ENCODE results near the gene CAPNS1. TPM values are rescaled to one million over a fixed set of nuclear protein-coding genes. Genes with fewer than 3 reads are reported as not detected.

CAPNS1 gene
- total and polyA plus RNA-seq, 2 experiments from 2014 or later, result 199 to 320 TPM

DNA sequence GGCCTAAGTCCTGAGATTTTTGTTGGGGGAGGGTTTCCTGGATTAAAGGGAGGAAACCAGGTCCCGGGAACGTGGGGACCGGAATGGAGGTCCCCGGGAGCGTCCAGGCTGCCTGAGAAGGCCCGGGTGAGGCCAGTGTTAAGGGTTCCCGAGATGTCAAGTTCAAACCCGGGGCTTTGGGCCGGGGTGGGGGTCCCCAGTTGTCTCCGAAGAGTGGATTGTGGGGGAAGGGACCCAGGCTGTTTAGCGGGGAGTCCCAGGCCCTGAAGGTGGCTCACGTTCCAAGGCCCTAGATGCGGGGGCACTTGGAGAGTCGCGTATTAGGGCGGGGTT is 12.1 kb downstream of the CAPNS1 start:
- no peak overlapping the region for H3K27ac ChIP-seq
- H3K27me3 ChIP-seq, result no peaks in the 10 kb centered on the region
- H3K4me1 ChIP-seq (ENCODE audit: insufficient read depth), result no peaks in the 10 kb centered on the region
- H2AFZ ChIP-seq, result no peak overlapping the region
- H3K4me2 ChIP-seq, result no peak overlapping the region
- no peaks in the 10 kb centered on the region for H4K20me1 ChIP-seq (ENCODE audit: insufficient read depth, poor library complexity, severe bottlenecking)
- H3K36me3 ChIP-seq (replicated peaks; ENCODE audit: insufficient read depth, low read depth), result no peaks in the 10 kb centered on the region
- H3K79me2 ChIP-seq, result no peaks in the 10 kb centered on the region
- no peaks in the 10 kb centered on the region for H3K9me3 ChIP-seq (ENCODE audit: low read depth)
- no peak for TF ChIP-seq EZH2 (IDR thresholded peaks at IDR 0.05; ENCODE audit: borderline replicate concordance)
- TF ChIP-seq, protein P1, sequence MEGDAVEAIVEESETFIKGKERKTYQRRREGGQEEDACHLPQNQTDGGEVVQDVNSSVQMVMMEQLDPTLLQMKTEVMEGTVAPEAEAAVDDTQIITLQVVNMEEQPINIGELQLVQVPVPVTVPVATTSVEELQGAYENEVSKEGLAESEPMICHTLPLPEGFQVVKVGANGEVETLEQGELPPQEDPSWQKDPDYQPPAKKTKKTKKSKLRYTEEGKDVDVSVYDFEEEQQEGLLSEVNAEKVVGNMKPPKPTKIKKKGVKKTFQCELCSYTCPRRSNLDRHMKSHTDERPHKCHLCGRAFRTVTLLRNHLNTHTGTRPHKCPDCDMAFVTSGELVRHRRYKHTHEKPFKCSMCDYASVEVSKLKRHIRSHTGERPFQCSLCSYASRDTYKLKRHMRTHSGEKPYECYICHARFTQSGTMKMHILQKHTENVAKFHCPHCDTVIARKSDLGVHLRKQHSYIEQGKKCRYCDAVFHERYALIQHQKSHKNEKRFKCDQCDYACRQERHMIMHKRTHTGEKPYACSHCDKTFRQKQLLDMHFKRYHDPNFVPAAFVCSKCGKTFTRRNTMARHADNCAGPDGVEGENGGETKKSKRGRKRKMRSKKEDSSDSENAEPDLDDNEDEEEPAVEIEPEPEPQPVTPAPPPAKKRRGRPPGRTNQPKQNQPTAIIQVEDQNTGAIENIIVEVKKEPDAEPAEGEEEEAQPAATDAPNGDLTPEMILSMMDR (IDR thresholded peaks at IDR 0.05; ENCODE audit: poor library complexity), result no peak
- TF ChIP-seq EZH2phosphoT487 (IDR thresholded peaks at IDR 0.05; ENCODE audit: low read depth, severe bottlenecking, unreplicated experiment), result no peak
- H3K9me2 ChIP-seq (replicated peaks; ENCODE audit: insufficient read depth), result no peaks in the 10 kb centered on the region
- DNase-seq (ENCODE audit: low spot score), result no peak
- H3K4me3 ChIP-seq, result no peak overlapping the region
- 98% methylated on average over 15 of the region's 16 CpGs for WGBS (ENCODE audit: low lambda C conversion rate, missing lambda C conversion rate)

DNA sequence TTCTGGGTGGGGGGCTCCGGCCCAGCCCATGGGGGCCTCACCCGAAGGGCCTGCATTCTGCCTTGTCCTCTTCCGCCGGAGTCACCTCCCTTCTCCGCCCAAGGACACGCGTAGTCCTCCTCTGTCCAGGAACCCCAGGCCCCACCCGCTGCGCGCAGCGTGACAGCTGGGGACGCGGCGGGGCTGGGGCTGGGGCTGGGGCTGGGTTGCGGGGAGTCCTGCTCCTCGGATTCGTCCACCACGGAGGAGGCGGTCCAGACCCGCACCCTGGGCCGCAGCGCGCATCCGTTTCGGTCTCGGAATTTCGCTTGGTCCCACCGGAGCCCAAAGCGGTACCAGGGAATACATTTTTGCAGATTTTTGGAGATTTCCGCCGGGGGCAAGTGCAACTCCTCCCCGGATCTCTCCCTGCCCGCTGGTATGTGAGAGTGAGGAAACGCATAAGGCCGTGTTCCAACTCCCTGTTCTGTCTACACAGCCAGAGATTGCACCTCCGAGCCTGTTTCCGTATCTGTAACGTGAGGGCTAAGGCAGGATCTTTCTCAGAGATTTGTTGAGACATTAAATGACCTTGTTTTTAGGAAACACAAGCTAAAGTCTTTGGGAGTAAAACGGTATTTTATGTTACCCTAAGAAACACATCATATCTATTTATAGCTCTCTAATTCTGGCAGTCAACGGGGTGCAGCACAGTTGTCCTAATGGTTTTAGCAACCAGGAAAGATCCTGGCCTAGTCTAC is 12.7 kb downstream of the CAPNS1 start, which contains the start of gene COX7A1:
Gene COX7A1, minus strand, starts transcription at position 96 of the 740 bp plus-strand sequence. Its CDS starts 40 bp downstream, at position 56.
- TF ChIP-seq, protein P1 (IDR thresholded peaks at IDR 0.05; ENCODE audit: poor library complexity), result no peak
- TF ChIP-seq EZH2phosphoT487 (IDR thresholded peaks at IDR 0.05; ENCODE audit: low read depth, severe bottlenecking, unreplicated experiment) (no peak), EZH2 (IDR thresholded peaks at IDR 0.05; ENCODE audit: borderline replicate concordance) (no peak)
- H2AFZ ChIP-seq, result no peak within 1 kb of the TSS
- no peaks in the 10 kb centered on the region for H3K36me3 ChIP-seq (replicated peaks; ENCODE audit: insufficient read depth, low read depth)

DNA sequence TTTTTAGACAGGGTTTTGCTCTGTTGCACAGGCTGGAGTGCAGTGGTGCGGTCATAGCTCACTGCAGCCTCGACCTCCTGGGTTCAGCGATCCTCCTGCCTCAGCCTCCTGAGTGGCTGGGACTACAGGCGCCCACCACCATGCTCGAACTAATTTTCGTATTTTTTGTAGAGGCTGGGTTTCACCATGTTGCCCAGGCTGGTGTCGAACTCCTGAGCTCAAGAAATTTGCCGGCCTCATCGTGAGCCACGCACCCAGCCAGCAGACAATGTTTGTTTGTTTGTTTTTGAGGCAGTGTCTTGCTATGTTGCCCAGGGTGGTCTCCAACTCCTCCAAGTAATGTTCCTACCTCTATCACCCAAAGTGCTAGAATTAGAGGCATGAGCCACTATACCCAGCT is 13.3 kb downstream of the CAPNS1 start:
- WGBS (ENCODE audit: low lambda C conversion rate, missing lambda C conversion rate), result 96% methylated on average over 10 of the region's 10 CpGs
- H2AFZ ChIP-seq, result no peak overlapping the region
- H4K20me1 ChIP-seq (ENCODE audit: insufficient read depth, poor library complexity, severe bottlenecking), result no peaks in the 10 kb centered on the region
- no peaks in the 10 kb centered on the region for H3K79me2 ChIP-seq
- DNase-seq (ENCODE audit: low spot score), result no peak
- no peak overlapping the region for H3K4me2 ChIP-seq
- H3K4me3 ChIP-seq, result no peak overlapping the region
- no peaks in the 10 kb centered on the region for H3K27me3 ChIP-seq
- H3K9me3 ChIP-seq (ENCODE audit: low read depth), result no peaks in the 10 kb centered on the region
- no peaks in the 10 kb centered on the region for H3K9me2 ChIP-seq (replicated peaks; ENCODE audit: insufficient read depth)
- H3K36me3 ChIP-seq (replicated peaks; ENCODE audit: insufficient read depth, low read depth), result no peaks in the 10 kb centered on the region
- TF ChIP-seq, protein P1 (IDR thresholded peaks at IDR 0.05; ENCODE audit: poor library complexity), result no peak
- TF ChIP-seq EZH2 (IDR thresholded peaks at IDR 0.05; ENCODE audit: borderline replicate concordance) (no peak), EZH2phosphoT487 (IDR thresholded peaks at IDR 0.05; ENCODE audit: low read depth, severe bottlenecking, unreplicated experiment) (no peak)
- no peak overlapping the region for H3K27ac ChIP-seq
- H3K4me1 ChIP-seq (ENCODE audit: insufficient read depth), result no peaks in the 10 kb centered on the region

More for the DNA sequence above, 12.7 kb downstream of the CAPNS1 start, which contains the start of gene COX7A1:
- no peaks in the 10 kb centered on the region for H3K4me1 ChIP-seq (ENCODE audit: insufficient read depth)
- no peaks in the 10 kb centered on the region for H3K9me3 ChIP-seq (ENCODE audit: low read depth)
- no peak within 1 kb of the TSS for H3K4me2 ChIP-seq
- H4K20me1 ChIP-seq (ENCODE audit: insufficient read depth, poor library complexity, severe bottlenecking), result no peaks in the 10 kb centered on the region
- no peak for DNase-seq (ENCODE audit: low spot score)
- no peaks in the 10 kb centered on the region for H3K79me2 ChIP-seq
- H3K27me3 ChIP-seq, result no peaks in the 10 kb centered on the region
- no peaks in the 10 kb centered on the region for H3K9me2 ChIP-seq (replicated peaks; ENCODE audit: insufficient read depth)
- H3K27ac ChIP-seq, result no peak within 1 kb of the TSS
- H3K4me3 ChIP-seq, result no peak within 1 kb of the TSS
- WGBS (ENCODE audit: low lambda C conversion rate, missing lambda C conversion rate), result 96% methylated on average over 31 of the region's 40 CpGs
